HG03521 (cell line): ENCODE measurements around the gene ZNF423.

Source experiments
- ATAC-seq: cut with Tn5 transposase; IDR thresholded peaks from one replicate; pipeline ENCODE4 v1.9.1; 2021; ENCODE audit warnings: mild to moderate bottlenecking, moderate library complexity; ENCODE audit not compliant: unreplicated experiment

The ZNF423 gene

DNA sequence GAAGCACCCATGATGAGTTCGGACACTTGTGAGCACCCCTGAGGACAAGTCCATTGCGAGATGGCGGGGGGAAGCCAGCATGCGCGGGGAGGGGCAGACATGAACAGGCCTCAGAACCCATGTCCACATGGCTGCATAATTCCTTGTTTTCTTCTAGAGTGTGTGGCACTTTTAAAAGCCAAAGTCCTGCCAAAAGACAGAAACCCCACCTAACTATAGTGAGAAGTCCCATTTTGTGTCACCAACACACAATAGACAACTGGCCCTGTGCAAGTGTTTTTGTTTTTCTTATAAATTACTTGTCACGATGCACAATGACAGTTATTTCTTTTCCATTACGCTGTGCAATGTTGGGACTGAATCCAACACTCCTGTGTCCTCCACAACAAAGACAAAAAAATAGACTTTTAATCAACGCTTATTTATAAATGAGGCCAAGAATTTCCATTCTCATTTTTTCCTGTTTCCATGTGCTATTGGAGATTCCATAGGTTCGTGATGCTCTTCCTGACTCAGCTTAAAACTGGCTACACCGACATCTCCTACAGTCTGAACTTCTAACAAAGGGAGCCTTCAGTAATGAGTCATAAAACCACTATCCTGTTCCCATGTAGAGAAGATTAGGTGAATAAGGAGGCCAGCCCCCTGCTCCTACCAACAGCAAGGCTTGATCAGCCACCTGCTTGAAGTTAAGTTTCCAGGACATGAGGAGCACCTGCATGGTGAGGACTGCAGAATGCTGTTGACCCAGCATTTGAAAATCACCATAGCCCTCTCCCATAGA is 98.9 kb downstream of the ZNF423 start:
- no peak for ATAC-seq

DNA sequence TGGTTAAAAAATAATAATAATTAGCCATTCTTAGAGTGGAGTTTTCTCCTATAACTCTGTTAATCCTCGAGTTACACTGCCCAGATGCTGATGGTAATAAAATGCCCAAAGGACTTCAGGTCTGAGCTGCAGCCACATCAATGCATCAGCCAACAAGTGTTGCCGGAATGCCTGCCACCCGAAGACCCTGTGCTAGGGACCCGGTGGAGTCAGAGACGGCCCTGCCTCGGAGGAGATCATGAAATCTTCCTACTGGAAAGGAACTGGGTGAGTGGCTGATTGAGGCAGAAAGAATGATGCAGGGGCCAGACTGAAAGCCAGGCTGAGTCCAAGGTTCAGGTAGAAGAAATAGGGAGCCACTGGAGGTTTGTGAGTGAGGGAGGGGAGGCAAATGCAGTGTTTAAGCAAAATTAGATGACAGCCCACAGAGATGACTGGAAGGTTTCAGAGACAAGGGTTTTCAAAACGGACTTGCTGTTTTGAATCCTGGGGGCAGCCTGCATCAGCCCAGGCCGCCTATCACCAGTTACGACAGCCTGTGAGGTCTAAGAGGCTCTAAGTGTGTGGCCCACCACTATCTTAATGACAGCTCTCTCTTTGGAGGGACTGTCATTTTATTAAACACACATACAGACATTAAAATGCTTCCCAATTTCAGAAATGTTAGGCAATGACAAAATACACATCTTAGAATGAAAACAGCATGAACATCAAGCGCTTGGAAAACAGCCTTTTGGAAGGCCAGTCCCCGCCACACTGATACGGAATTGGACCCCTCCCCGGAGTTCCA is 100.0 kb downstream of the ZNF423 start:
- ATAC-seq, result no peak

DNA sequence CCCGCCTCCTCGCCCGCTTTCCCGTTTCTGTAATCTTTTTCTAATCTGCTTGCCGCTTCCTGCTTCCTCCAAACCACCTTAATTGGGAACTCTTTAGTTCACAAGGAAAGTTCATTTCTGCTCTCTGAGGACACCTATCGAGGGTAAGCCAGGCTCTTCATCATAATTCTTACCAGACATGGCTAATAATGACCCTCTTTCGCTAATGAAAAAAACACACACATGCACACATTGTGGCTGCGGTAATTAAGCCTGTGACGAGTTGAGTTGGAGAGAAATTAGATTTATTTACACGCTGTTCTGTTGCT is 100.6 kb downstream of the ZNF423 start:
- ATAC-seq, result no peak

DNA sequence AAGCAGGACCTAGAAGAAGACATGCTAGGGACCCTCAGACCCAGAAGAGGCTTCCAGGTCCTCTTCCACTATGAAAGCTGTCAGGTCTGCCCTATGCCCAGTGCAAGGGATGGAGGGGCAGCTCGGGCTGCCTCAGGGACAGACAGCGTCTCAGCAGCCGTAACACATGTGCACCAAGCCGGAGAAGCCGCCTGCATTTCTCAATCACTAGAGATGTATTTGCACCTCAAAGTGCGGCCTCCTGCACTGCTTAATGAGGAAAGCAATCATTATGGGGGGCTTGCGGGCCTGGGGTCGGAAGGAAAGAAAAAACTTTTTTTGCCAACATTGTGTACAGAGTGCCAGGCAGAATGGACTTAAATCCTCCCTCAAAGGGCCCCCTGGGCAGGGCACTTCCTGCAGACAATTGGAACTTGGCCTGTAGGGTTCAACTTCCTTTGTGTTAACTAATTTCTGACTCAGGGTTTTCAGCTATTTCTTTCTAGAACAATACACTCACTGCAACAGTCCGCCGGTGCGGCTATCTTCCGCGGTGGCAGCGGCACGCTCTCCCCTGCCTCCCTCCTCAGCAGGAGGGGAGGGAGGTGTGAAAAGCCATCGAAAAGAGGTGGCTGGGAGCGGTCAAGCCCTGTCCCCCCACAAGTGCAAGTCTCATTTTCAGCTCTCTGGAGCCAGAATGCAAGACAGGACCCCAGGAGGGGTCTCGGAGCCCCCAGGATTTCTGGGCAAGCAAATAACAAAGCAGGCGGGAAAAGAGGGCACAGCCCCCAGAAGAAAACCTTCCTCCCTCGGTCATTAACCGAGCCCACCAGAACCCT is 101.2 kb downstream of the ZNF423 start:
- no peak for ATAC-seq

DNA sequence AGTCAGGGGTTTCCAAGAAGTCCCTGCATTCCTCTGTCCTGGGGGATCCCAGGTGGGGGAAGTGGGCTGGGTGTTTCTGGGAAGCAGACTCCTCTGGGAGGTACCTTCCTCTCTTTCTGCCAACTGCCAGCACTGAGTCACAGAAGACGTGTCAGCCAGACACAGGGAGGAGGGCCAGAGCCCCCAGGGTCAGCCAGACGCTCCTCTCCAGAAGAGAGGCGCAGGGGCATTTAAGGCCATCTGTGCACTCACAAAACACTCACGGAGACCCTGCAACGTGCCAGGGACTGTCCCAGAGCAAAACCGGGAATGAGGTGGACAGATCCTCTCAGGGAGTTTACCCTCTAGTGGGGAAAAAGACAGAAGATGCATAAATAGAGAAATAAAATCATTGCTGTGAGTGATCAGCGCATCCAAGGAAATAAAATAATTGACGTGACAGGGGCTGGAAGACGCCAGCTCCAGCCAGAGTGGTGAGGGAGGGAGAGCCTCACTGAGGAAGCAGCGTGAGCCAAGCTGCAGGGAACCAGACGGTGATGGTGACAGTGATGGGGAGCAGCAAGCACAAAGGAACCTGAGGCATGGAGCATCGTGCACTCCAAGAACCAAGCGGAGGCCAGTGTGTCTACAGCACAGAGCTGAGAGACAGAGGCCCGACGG is 105.4 kb downstream of the ZNF423 start:
- ATAC-seq, result no peak

DNA sequence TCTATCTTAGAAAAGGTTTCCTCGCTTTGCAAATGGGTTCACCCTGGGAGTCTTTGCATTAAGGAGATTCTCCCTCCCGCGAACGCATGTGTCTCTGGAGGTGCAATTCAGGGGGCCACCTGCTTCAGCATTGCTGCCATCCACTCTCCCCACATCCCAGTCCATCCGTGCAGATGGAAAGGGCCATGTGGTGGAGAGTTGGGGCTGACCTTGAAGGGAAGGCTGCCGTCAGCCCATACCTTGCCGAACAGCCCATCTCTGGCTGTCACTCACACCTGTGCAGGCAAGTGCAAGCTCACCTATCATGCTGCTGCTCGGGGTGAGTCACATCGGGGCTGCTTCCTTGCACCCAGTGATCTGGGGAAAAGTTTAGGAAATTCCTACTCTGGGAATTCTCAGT is 106.1 kb downstream of the ZNF423 start:
- ATAC-seq, result no peak

DNA sequence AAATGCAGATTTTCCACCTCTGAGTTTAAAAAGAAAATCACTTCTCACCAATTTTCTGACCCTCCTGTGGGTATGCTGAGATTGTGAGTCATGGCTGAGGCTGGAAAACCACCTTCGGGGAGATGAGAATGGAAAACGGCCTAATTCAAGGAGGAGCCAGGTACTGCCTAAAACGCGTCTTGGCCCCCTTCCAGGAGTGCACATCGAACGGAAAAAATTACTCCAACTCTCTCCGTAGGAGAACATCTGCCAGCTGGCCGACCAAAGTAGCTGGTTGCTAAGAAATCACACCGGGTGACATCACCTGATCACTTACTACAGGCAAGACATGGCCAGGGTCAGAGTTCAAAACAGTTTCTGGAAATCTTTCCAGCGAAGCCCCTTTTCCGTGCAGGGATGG is 107.6 kb downstream of the ZNF423 start:
- no peak for ATAC-seq

DNA sequence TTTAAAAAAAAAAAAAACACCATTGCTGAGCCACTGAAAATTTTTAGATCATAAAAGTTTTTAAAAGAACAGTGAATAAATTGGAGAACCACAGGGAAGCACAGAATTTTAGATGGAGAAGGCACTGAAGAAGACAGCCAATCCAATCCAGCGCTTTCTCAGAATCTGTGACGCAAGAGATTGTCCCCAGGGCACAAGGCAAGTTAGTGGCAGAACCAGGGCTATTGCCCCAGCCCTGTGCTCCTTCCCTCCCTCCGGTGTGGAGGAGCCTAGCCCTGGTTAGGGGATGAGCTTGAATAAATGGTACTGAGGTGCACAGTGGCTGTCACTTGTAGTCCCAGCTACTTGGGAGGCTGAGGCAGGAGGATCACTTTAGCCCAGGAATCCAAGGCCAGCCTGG is 108.3 kb downstream of the ZNF423 start:
- no peak for ATAC-seq

DNA sequence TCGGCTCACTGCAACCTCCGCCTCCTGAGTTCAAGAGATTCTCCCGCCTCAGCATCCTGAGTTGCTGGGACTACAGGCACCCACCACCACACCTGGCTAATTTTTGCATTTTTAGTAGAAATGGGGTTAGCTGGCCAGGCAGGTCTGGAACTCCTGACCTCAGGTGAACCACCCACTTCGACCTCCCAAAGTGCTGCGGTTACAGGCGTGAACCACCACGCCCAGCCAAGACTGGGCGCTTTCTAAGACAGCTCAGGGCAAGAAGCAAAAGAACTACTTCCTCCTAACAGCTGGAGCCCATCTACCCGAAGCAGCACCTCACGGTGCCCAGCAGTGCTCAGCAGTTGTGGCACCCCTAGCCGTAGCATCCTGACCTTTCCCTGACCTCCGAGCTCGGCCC is 109.4 kb downstream of the ZNF423 start:
- no peak for ATAC-seq

DNA sequence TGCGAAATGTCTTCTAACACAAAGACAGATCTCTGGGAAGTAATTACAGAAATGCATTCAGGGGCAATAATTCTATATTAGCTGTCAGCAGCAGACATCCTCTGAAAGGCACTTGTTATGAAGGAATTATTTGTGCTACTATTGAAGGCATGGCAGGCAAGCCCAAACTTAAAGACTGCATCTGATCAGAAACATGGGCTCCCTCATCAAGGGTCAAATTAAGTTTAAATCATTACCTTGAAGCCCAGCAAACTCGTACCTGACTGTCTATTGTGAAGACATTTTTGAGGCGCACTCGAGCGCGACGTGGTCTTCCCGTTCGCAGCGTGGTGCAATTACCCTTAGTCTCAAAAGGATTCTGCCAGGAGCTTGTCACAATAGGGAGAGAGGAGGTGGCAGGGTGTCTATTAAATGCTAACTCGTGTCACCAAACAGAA is 110.6 kb downstream of the ZNF423 start:
- ATAC-seq, result no peak

DNA sequence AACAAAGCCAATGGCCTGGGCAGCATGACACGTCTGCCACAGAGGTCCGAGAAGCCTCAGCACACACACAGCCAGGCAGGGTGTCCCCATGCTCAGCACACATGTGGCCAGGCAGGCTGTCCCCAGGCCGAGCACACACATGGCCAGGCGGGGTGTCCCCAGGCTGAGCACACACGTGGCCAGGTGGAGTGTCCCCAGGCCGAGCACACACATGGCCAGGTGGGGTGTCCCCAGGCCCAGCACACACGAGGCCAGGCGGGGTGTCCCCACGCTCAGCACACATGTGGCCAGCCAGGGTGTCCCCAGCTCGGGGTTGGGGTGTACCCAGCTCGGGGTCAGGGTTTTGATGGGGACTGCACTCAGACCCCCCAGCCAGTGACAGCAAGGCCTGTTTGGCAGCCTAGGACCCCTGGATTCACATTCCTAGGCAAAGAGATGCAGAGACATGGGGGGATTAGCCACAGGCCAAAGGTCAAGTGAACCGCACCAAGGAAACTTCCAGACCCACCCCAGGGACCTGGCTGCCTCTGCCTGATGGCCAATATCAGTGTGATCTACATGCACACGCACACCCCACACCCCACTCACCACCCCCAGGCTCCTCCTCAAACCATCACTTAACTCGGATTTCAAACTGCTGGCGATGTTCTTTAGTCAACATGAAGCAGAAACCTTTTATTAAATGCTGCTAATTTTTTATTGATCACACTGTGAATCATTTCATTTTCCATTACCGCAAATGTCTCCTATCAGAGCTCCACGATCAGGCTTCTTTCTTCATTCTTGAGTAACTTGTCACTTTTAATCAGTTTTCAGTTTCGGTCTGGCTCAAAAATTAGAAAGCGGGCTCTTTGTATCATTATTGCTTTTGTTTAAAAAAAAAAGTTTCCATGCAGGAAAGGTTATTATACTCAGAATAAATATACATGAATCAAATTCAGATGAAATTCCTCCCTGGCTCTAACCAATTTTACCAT is 111.4 kb downstream of the ZNF423 start:
- ATAC-seq, result no peak

DNA sequence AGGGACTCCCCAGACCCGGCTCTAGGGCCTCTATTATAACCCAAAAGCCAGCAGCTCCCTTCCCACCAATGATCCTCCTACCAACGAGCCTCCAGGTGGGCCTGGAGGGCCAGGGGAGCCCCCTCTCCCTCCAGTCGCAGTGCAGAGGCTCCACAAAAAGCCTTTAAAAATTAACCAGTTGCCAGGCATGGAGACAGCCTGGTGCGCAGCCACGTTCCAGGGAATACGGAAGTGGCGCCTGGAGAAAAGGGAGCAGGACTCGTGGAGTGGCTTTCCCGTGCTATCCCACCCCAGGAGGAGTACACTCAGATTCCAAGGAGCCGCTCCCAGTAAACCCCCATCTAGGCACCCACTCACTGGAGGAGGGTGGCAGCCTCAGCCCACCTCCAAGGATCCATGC is 112.3 kb downstream of the ZNF423 start:
- ATAC-seq, result no peak

DNA sequence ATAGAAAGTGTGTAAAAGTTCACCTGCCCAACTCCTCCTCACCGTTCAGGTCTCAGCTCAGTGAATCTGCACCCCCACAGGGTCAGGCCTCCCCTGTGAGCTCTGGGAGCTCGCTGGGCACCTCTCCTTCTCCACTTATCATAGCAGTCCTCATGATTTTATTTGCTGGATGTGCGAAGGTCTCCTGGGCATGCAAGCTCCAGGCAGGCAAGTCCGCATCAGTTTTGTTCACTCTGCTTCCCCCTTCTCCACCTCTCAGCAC is 112.8 kb downstream of the ZNF423 start:
- ATAC-seq, result no peak

DNA sequence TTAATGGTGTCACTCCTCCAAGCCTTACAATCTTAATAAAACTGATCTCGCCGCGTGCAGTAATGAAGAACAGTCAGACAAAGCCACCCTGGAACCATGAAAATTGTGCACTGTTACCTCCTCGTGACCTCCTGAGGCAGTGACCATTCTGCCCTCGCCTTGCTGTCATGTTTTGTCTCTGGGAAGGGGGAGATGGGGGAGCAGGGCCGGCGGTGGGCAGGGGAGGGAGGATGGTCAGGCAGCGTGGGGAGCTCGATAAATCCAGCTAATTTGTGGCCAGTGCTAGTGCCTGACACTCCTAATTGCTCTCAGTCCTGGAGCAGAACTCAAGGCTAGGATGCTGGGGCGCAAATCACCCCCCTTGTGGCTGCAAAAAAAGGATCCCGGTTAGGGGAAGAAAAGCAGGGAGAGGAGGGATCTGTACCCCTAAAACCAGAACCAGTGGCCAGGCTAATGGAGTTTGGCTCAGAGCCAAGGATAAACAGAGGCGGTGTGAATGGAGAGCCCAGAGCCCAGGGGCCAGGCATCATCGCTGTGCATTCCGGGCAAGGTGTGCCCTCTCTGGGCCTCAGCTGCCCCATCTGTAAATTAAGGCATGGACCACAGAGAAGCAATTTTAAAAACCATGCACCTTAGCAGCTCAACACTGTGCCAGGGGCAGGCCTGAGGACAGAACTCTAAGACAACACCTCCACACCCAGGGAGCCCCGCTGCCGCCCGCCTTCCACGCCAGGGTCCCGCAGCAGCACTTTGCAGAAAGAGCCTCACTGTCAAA is 113.3 kb downstream of the ZNF423 start:
- ATAC-seq, result no peak

DNA sequence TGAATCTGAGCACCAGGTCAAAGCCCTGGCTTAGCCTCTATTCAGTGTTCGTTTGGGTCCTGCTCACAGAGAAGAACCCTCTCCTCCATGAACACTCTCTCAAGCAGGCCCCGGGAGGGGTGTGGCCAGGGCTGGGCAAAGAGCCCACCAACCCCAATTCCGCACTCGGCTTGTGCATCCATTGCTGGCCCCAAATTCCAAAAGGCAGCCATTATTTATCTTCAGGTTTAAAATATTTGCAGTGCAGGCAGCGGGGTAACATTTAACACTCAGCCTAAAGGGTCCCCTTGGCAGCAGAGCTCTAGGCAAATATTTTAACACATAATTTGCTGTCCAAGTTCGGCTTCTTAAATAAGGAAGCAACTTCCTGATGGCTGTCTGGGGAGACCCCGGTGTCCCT is 115.7 kb downstream of the ZNF423 start:
- no peak for ATAC-seq

DNA sequence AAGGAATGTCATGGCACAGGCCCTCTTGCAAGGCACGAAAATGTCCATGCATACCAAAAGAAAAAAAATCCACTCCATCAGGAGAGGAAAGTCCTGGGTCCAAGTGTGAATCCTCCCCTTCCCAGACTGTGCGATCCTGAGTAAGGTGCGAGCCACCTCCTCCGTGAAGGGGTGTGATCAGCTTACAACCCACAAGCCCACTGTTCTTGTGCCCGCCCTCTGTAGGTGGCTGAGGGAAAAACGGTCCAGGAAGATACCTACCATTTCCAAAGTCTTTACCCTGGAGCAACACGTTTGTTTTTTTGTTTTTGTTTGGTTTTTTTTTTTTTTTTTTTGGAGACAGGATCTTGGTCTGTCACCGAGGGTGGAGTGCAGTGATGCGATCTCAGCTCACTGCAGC is 116.5 kb downstream of the ZNF423 start:
- ATAC-seq, result no peak

DNA sequence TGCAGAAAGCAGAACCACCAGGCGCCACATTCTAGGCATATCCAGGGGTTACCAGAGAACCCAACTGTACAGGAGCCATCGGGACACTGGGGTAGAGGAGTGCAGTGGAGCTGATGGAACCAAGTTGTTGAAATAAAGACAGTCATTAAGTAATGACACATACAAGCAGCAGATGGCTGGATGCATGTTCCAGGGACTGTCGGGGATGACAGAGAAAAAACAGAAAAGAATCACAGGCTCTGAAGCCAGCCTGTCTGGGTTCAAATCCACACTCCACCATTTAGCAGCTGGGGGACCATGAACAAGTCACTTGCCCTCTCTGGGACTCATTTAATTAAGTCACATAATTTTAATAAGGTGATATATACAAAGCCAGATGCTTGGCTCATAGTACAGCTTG is 117.1 kb downstream of the ZNF423 start:
- ATAC-seq, result no peak

DNA sequence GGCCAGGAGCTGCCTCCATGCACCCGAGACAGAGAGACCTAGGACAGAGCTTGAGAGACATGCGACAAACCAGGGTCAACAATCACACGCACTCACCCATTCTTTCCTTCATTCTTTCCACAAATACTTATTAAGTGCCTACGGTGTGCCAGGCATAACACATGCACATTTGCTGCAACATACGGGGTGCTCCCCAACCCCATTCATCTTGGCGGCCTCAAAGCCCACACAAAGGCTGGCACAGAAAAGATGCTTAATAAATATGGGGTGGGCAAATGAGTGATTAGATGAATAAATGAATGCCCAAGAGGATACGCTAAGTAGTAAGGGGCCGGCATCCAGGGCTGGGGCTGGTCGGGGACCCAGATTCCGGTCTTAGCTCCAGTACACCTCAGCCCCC is 117.9 kb downstream of the ZNF423 start:
- no peak for ATAC-seq

DNA sequence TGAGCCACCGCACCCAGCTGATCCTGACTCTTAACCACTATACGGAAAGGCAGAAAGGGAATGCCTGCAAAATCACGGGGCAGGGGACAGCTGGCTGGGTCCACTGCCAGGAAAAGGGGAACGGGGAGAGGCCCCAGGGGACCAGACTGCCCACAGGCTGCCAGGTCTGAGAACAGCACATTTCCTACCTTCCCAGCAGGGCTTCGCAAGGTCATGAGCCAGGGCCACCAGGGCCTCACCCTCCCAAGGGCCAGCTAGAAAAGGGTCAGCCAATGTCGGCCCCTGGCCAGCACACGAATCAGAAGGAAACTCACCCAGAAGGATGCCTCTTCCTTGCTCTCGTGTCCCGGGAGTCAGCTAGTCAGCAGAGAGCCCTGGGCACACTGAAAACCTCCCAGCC is 118.4 kb downstream of the ZNF423 start:
- ATAC-seq, result no peak

DNA sequence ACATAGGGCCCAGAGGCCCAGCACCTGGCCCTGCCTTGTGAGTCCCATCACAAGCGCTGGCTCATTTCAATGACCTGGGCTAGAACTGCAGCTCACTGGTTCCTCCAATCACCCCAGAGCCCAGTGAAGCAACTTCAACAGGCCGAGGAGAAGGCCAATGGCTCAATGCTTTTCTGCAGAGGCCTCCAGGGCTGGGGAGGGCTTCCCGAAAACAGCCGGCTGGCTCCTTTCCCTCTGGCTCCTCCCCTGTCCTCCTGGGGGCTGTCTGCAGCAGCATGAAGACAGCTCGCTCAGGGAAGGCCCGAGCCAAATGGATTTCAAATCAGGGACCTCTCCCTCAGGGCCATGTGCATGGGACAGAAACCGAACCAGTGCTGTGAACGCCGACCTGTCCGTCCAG is 121.6 kb downstream of the ZNF423 start:
- ATAC-seq, result no peak
